GM23338 (cell line): Measurements from ENCODE around the gene TCP11L2. TPM values are rescaled to one million over a fixed set of nuclear protein-coding genes. Genes with fewer than 3 reads are reported as not detected.

Experiments
- ATAC-seq: fragments of 200-7000 bp; cut with Tn5 transposase; 3 replicates; pipeline ENCODE4 v1.9.1; 2020
- DNase-seq: peaks from one replicate; pipeline ENCODE4 v3.0.0-alpha.2; 2015; ENCODE audit warnings: low spot score
- H2AFZ ChIP-seq: fragments of 200-600 bp; sonication (generic); 2 replicates; pipeline ENCODE4 v1.8.0; 2016; ENCODE audit warnings: antibody characterized with exemption, mild to moderate bottlenecking, moderate library complexity
- H3F3A ChIP-seq: fragments of 200-600 bp; sonication (generic); replicated peaks from 2 replicates; pipeline ENCODE4 v1.8.0; 2017; ENCODE audit warnings: antibody characterized with exemption, mixed run types, low read depth
- H3K27ac ChIP-seq: fragments of 200-600 bp; sonication (generic); 2 replicates; pipeline ENCODE4 v1.6.1; 2016; ENCODE audit warnings: low read depth
- H3K27me3 ChIP-seq: fragments of 200-600 bp; sonication (generic); 2 replicates; pipeline ENCODE4 v1.8.0; 2016; ENCODE audit warnings: mild to moderate bottlenecking, mixed run types, moderate library complexity; ENCODE audit not compliant: insufficient read depth
- H3K36me3 ChIP-seq: fragments of 200-600 bp; sonication (generic); 2 replicates; pipeline ENCODE4 v1.8.0; 2016; ENCODE audit warnings: mild to moderate bottlenecking; ENCODE audit not compliant: insufficient read depth
- H3K4me1 ChIP-seq: fragments of 200-600 bp; sonication (generic); 2 replicates; pipeline ENCODE4 v1.8.0; 2016; ENCODE audit warnings: mild to moderate bottlenecking, moderate library complexity; ENCODE audit not compliant: insufficient read depth
- H3K4me2 ChIP-seq: fragments of 200-600 bp; sonication (generic); 2 replicates; pipeline ENCODE4 v1.7.1; 2017; ENCODE audit warnings: mixed run types
- H3K4me3 ChIP-seq: fragments of 200-600 bp; sonication (generic); 2 replicates; pipeline ENCODE4 v1.6.1; 2016; ENCODE audit warnings: mixed run types
- H3K79me2 ChIP-seq: fragments of 200-600 bp; sonication (generic); replicated peaks from 2 replicates; pipeline ENCODE4 v1.8.0; 2017; ENCODE audit warnings: mild to moderate bottlenecking; ENCODE audit not compliant: insufficient read depth
- H3K9me2 ChIP-seq: fragments of 200-600 bp; sonication (generic); 2 replicates; pipeline ENCODE4 v1.8.0; 2017; ENCODE audit not compliant: insufficient read depth
- H4K20me1 ChIP-seq: fragments of 200-600 bp; sonication (generic); replicated peaks from 2 replicates; pipeline ENCODE4 v1.8.0; 2017; ENCODE audit warnings: mild to moderate bottlenecking; ENCODE audit not compliant: insufficient read depth
- H3K27ac Mint-ChIP-seq: 2 replicates; pipeline ENCODE4 v1.8.0; 2020; ENCODE audit warnings: inconsistent platforms, mild to moderate bottlenecking, moderate library complexity, mixed read lengths
- H3K27me3 Mint-ChIP-seq: 3 replicates; pipeline ENCODE4 v1.8.0; 2022; ENCODE audit warnings: low read depth, mild to moderate bottlenecking, moderate library complexity, mixed read lengths, inconsistent platforms; ENCODE audit not compliant: insufficient read depth, poor library complexity
- H3K36me3 Mint-ChIP-seq: 3 replicates; pipeline ENCODE4 v1.8.0; 2021; ENCODE audit warnings: low read depth, mild to moderate bottlenecking, inconsistent platforms, moderate library complexity, mixed read lengths
- H3K4me1 Mint-ChIP-seq: 3 replicates; pipeline ENCODE4 v1.8.0; 2020; ENCODE audit warnings: mild to moderate bottlenecking, inconsistent platforms, mixed read lengths
- H3K4me3 Mint-ChIP-seq: 3 replicates; pipeline ENCODE4 v1.8.0; 2021; ENCODE audit warnings: moderate library complexity, mild to moderate bottlenecking, inconsistent platforms, mixed read lengths
- H3K9me3 Mint-ChIP-seq: 3 replicates; pipeline ENCODE4 v1.8.0; 2020; ENCODE audit warnings: moderate library complexity, mild to moderate bottlenecking, inconsistent platforms, mixed read lengths
- CREB1 ChIP-seq: fragments of 250-450 bp; sonication (Bioruptor Pico); IDR thresholded peaks from 2 replicates; pipeline ENCODE4 v1.5.0; 2020; ENCODE audit warnings: low read depth, mild to moderate bottlenecking, moderate library complexity
- EZH2phosphoT487 ChIP-seq: fragments of 200-600 bp; sonication (generic); IDR thresholded peaks from one replicate; pipeline ENCODE4 v1.8.1; 2018; ENCODE audit warnings: antibody characterized with exemption; ENCODE audit not compliant: unreplicated experiment
- JUNB ChIP-seq: IDR thresholded peaks from one replicate; pipeline ENCODE4 v1.6.1; 2016; ENCODE audit warnings: antibody characterized with exemption; ENCODE audit not compliant: unreplicated experiment
- NANOG ChIP-seq: IDR thresholded peaks from 2 replicates; pipeline ENCODE4 v1.6.1; 2016; ENCODE audit warnings: antibody characterized with exemption, borderline replicate concordance
- STAT1 ChIP-seq: IDR thresholded peaks from one replicate; pipeline ENCODE4 v1.6.1; 2016; ENCODE audit warnings: antibody characterized with exemption; ENCODE audit not compliant: unreplicated experiment
- ZNF114 ChIP-seq: fragments of 250-450 bp; sonication (Bioruptor Pico); IDR thresholded peaks from 2 replicates; pipeline ENCODE4 v1.5.0; 2020; ENCODE audit warnings: mild to moderate bottlenecking, moderate library complexity
- polyA plus RNA-seq: library from polyadenylated mRNA; unstranded; fragments of >200 nt; fragmentation: Nextera tagmentation; extraction: Ambion mirVana; gene quantifications from 2 replicates; pipeline ENCODE4 v1.2.1, GENCODE V29; 2016
- total RNA-seq: library from RNA; depleted of rRNA; stranded (reverse); fragments of >200 nt; shearing (Covaris generic); gene quantifications from 2 replicates; pipeline ENCODE4 v1.2.3, GENCODE V29; 2014
- TF ChIP-seq, protein P1 (sequence below): IDR thresholded peaks from 2 replicates; pipeline ENCODE4 v1.6.1; 2016; ENCODE audit warnings: antibody characterized with exemption
- TF ChIP-seq, protein P2 (sequence below): fragments of 250-450 bp; sonication (Bioruptor Pico); IDR thresholded peaks from 2 replicates; pipeline ENCODE4 v1.5.0; 2020; ENCODE audit warnings: mild to moderate bottlenecking, moderate library complexity
- TF ChIP-seq, protein P3 (sequence below), 2 experiments: fragments of 200-600 bp in 1 of 2; sonication (generic) in 1 of 2; conservative IDR thresholded peaks; 2 replicates each; pipeline versions ENCODE4 v1.5.1 to v1.6.1; 2016 to 2017; ENCODE audit warnings: antibody characterized with exemption in 2 of 2, low read depth in 2 of 2, mild to moderate bottlenecking in 2 of 2, moderate library complexity in 1 of 2

The TCP11L2 gene
- total and polyA plus RNA-seq, 2 experiments from 2014 or later = 1.4 to 4.4 TPM

DNA sequence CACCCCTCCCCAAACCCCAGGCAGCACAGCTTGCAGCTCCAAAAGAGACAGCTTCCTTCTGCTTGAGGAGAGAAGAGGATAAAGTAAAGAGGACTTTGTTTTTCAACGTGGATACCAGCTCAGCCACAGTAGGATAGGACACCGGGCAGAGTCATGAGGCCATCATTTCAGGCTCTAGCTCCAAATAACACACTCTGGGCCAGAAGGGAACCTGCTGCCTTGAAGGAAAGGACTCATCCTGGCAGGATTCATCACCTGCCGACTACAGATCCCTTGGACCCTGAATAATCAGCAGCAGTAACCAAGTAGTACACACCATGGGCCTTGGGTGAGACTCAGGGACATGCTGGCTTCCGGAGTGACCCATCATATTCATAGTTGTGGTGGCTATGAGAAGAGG, 44.3 kb upstream of the TCP11L2 start:
- no peaks in the 10 kb centered on the region for H3K79me2 ChIP-seq
- H3K9me2 ChIP-seq = no peaks in the 10 kb centered on the region
- H3K36me3 ChIP-seq = no peaks in the 10 kb centered on the region
- DNase-seq (no peak), ATAC-seq (no peak)
- no peaks in the 10 kb centered on the region for H3K4me1 Mint-ChIP-seq
- TF ChIP-seq EZH2phosphoT487 = no peak
- TF ChIP-seq, protein P1, sequence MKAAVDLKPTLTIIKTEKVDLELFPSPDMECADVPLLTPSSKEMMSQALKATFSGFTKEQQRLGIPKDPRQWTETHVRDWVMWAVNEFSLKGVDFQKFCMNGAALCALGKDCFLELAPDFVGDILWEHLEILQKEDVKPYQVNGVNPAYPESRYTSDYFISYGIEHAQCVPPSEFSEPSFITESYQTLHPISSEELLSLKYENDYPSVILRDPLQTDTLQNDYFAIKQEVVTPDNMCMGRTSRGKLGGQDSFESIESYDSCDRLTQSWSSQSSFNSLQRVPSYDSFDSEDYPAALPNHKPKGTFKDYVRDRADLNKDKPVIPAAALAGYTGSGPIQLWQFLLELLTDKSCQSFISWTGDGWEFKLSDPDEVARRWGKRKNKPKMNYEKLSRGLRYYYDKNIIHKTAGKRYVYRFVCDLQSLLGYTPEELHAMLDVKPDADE = no peak
- no peak for TF ChIP-seq JUNB
- no peak for TF ChIP-seq STAT1
- peaks cover 12% of the 10 kb centered on the region for H3K4me1 ChIP-seq
- no peaks in the 10 kb centered on the region for H3K36me3 Mint-ChIP-seq
- H3K4me3 ChIP-seq = no peak overlapping the region
- no peaks in the 10 kb centered on the region for H3F3A ChIP-seq
- H3K27me3 Mint-ChIP-seq = no peaks in the 10 kb centered on the region
- H3K4me2 ChIP-seq = no peak overlapping the region
- no peak overlapping the region for H3K4me3 Mint-ChIP-seq
- H4K20me1 ChIP-seq = no peaks in the 10 kb centered on the region
- no peaks in the 10 kb centered on the region for H3K27me3 ChIP-seq
- H3K27ac Mint-ChIP-seq = no peak overlapping the region
- no peak overlapping the region for H3K27ac ChIP-seq
- H2AFZ ChIP-seq = no peak overlapping the region
- no peaks in the 10 kb centered on the region for H3K9me3 Mint-ChIP-seq

DNA sequence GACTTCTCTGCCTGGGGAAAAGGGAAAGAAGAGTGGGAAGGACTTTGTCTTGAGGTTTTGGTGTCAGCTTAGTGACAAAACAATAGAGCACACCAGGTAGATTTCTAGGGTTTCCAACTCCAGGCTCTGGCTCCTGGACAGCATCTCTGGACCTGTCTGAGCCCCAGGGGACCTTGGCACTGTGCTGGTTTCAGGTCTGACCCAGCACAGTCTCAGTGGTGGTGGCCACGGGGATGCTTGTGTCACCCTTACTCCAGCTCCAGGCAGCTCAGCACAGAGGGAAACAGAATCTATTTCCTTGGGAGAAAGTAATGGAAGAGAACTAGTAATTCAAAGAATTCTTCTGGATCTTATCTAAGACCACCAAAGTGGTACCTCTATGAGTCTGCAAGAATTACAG, 43.6 kb upstream of the TCP11L2 start:
- Mint-ChIP-seq H3K27ac (no peak overlapping the region), H3K36me3 (no peaks in the 10 kb centered on the region), H3K9me3 (no peaks in the 10 kb centered on the region), H3K4me1 (no peaks in the 10 kb centered on the region), H3K27me3 (no peaks in the 10 kb centered on the region), H3K4me3 (no peak overlapping the region)
- no peak overlapping the region for H2AFZ ChIP-seq
- no peak overlapping the region for H3K4me3 ChIP-seq
- H3K9me2 ChIP-seq = no peaks in the 10 kb centered on the region
- no peaks in the 10 kb centered on the region for H3K79me2 ChIP-seq
- no peaks in the 10 kb centered on the region for H3K36me3 ChIP-seq
- peaks cover 7% of the 10 kb centered on the region for H3K4me1 ChIP-seq
- no peak overlapping the region for H3K27ac ChIP-seq
- DNase-seq (no peak), ATAC-seq (no peak)
- H3K4me2 ChIP-seq = no peak overlapping the region
- no peaks in the 10 kb centered on the region for H3K27me3 ChIP-seq
- H4K20me1 ChIP-seq = no peaks in the 10 kb centered on the region
- H3F3A ChIP-seq = no peaks in the 10 kb centered on the region
- no peak for TF ChIP-seq ZNF114 (CRISPR knock-in tag)
- TF ChIP-seq, protein P2, sequence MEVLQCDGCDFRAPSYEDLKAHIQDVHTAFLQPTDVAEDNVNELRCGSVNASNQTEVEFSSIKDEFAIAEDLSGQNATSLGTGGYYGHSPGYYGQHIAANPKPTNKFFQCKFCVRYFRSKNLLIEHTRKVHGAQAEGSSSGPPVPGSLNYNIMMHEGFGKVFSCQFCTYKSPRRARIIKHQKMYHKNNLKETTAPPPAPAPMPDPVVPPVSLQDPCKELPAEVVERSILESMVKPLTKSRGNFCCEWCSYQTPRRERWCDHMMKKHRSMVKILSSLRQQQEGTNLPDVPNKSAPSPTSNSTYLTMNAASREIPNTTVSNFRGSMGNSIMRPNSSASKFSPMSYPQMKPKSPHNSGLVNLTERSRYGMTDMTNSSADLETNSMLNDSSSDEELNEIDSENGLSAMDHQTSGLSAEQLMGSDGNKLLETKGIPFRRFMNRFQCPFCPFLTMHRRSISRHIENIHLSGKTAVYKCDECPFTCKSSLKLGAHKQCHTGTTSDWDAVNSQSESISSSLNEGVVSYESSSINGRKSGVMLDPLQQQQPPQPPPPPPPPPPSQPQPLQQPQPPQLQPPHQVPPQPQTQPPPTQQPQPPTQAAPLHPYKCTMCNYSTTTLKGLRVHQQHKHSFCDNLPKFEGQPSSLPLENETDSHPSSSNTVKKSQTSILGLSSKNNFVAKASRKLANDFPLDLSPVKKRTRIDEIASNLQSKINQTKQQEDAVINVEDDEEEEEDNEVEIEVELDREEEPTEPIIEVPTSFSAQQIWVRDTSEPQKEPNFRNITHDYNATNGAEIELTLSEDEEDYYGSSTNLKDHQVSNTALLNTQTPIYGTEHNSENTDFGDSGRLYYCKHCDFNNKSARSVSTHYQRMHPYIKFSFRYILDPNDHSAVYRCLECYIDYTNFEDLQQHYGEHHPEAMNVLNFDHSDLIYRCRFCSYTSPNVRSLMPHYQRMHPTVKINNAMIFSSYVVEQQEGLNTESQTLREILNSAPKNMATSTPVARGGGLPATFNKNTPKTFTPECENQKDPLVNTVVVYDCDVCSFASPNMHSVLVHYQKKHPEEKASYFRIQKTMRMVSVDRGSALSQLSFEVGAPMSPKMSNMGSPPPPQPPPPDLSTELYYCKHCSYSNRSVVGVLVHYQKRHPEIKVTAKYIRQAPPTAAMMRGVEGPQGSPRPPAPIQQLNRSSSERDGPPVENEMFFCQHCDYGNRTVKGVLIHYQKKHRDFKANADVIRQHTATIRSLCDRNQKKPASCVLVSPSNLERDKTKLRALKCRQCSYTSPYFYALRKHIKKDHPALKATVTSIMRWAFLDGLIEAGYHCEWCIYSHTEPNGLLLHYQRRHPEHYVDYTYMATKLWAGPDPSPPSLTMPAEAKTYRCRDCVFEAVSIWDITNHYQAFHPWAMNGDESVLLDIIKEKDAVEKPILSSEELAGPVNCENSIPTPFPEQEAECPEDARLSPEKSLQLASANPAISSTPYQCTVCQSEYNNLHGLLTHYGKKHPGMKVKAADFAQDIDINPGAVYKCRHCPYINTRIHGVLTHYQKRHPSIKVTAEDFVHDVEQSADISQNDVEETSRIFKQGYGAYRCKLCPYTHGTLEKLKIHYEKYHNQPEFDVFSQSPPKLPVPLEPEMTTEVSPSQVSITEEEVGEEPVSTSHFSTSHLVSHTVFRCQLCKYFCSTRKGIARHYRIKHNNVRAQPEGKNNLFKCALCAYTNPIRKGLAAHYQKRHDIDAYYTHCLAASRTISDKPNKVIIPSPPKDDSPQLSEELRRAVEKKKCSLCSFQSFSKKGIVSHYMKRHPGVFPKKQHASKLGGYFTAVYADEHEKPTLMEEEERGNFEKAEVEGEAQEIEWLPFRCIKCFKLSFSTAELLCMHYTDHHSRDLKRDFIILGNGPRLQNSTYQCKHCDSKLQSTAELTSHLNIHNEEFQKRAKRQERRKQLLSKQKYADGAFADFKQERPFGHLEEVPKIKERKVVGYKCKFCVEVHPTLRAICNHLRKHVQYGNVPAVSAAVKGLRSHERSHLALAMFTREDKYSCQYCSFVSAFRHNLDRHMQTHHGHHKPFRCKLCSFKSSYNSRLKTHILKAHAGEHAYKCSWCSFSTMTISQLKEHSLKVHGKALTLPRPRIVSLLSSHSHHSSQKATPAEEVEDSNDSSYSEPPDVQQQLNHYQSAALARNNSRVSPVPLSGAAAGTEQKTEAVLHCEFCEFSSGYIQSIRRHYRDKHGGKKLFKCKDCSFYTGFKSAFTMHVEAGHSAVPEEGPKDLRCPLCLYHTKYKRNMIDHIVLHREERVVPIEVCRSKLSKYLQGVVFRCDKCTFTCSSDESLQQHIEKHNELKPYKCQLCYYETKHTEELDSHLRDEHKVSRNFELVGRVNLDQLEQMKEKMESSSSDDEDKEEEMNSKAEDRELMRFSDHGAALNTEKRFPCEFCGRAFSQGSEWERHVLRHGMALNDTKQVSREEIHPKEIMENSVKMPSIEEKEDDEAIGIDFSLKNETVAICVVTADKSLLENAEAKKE = no peak
- no peak for TF ChIP-seq CREB1 (CRISPR knock-in tag)
- TF ChIP-seq JUNB = no peak
- TF ChIP-seq, protein P3, sequence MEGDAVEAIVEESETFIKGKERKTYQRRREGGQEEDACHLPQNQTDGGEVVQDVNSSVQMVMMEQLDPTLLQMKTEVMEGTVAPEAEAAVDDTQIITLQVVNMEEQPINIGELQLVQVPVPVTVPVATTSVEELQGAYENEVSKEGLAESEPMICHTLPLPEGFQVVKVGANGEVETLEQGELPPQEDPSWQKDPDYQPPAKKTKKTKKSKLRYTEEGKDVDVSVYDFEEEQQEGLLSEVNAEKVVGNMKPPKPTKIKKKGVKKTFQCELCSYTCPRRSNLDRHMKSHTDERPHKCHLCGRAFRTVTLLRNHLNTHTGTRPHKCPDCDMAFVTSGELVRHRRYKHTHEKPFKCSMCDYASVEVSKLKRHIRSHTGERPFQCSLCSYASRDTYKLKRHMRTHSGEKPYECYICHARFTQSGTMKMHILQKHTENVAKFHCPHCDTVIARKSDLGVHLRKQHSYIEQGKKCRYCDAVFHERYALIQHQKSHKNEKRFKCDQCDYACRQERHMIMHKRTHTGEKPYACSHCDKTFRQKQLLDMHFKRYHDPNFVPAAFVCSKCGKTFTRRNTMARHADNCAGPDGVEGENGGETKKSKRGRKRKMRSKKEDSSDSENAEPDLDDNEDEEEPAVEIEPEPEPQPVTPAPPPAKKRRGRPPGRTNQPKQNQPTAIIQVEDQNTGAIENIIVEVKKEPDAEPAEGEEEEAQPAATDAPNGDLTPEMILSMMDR (conservative IDR thresholded peaks at IDR 0.05; ENCODE audit: low read depth in 2 of 2) = no peak
- no peak for TF ChIP-seq NANOG
- TF ChIP-seq, protein P1 = no peak
